COR-L47 (cell line): ENCODE measurements around the gene RNF224.
A peak's percentile ranks its signal among the peaks of the same experiment; 100 is the strongest.

Source experiments
- DNase-seq: peaks from one replicate; lab custom pipeline; 2025; lab: John Stamatoyannopoulos, UW

The RNF224 gene

DNA sequence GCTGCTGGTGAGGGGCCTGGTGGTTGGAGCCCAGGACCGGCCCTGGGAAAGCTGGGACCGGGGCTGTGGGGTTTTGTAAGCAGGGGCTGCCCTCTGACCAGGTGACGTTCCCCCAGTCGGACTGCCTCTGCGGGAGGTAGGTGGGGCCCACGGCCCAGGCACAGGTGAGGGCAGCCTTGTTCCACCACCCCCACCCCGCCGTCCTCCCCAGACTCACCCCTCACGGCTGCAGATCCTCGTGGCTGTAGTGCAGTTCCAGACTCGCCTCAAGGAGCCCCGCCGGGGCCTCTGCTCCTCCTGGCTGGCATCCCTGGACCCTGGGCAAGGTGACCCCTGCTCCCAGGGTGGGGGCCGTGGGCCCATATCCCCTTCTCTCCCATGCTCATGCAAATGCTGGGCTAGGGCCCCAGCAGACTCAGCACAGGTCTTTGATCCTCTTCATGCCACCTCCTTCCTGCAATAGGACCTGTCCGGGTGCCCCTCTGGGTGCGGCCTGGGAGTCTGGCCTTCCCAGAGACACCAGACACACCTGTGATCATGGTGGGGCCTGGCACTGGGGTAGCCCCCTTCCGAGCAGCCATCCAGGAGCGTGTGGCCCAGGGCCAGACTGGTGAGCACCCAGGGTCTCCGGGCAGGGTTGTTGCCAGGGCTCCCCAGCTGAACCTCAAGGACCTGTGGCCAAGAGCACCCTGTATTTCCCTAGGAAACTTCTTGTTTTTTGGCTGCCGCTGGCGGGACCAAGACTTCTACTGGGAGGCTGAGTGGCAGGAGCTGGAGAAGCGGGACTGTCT, 11.9 kb upstream of the RNF224 start:
- DNase-seq = no peak

DNA sequence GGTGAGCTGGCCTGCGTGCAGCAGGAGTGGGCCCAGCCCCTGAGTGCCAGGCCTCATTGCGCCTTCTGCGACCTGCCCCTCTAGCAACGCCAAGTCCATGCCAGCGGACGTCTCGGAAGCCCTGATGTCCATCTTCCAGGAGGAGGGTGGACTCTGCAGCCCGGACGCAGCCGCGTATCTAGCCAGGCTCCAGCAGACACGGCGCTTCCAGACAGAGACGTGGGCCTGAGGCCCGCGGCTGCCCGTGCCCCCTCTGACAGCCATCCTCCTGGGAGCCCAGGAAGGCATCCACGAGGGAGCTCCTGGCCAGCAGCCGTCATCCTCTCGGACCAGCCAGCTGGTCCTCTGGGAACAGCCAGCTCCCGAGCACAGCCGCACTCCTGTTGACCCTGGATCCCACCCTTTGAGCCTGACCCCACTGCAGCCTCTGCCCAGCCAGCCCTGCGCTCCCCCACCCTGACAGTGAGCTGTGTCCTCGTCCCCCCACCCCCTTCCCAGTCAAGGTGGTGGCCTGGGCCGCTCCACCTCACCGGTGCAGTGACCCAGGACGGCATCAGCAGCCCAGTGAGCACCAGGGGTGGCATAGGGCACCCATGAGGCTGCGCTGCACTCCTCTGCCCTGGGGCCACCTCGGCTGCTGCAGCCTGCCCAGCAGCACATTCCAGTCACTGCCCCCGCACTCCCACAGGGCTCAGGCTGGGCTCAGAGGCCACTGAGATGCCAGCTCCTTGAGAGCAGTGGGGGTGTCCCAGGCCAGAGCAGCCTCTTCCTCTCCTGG, 10.9 kb upstream of the RNF224 start:
- no peak for DNase-seq

DNA sequence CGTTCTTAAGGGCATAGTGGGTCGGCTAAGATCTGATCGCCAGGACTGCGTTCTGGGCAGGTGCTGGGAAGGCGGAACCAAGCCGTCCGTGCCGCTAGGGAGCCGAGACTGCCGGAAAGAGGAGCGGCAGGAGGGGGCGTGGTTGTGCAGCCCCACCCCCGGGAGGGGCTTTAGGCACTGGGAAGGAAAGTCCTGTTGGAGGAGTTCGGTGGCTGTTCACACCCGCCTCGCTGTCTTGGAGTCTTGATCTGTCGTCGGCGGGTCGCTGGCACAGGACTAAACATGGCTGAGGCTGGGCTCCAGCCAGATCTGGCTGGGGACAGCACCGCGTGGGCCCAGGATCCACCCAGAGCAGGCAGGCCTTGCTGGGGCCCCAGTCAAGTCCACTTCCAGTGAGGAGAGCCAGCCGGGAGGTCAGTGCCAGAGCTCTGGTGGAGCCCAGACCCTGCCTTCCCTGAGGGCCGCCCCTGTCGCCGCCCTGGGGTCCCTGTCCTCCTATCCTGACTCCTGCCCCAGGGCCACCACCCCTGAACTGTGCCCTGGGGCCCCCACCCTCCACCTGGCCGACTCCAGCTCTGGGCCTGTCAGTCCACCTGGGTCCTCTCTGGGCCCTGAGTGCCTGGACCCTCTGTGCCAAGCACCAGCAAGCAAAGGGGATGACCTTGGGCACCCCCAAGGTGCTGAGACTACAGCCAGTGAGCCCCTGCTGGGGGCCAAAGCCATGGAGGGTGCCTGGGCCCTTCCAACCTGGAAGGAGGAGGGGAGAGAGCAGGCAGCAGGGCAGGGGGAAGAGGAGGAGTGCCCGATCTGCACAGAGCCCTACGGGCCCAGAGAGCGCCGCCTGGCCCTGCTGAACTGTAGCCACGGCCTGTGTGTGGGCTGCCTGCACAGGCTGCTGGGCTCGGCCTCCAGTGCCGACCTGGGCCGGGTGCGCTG, 9.8 kb upstream of the RNF224 start:
- peak; percentile 77 for DNase-seq

DNA sequence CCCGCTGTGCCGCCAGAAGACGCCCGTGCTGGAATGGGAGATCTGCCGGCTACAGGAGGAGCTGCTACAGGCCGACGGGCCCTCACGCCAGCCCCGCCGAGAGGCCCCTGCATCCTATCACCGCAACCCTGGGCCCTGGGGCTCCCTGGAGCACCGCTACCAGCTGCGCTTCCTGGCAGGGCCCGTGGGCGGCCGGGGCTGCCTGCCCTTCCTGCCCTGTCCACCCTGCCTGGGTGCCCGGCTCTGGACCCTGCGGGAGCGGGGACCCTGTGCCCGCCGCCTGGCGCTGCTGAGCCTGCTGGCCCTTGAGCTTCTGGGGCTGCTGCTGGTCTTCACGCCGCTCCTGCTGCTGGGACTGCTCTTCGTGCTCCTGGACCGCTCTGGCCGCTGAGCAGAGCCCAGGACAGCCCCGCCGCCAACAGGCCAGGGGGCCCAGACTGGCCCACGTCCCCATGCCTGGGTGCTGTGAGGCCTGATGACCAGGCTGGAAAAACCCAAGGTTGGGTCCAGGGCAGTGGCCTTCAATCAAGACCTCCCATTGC, 9.0 kb upstream of the RNF224 start:
- no peak for DNase-seq

DNA sequence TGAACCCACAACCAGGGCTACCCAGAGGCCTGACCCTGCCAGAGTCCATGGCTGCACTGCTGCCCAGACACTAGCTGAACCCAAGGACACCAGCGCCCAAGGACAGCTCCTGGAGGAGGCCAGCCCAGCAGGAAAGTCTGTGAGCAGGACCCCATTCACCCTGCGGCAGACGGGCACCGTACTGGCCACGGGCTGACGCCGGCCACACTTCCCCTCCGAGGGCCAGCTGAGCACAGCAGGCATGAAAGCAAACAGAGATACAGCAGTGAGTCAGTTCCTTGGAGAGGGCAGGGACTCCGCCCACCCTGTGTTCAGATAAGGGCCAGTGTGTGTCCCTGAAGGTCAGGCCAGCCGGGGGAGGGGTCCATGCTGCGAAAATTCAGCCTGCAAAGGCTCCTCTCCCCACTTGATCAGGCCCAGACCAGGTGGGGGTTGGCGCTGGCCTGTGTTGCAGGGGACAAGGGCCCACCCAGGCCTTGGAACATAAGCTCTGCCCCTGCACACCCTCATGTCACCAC, 8.5 kb upstream of the RNF224 start:
- no peak for DNase-seq

DNA sequence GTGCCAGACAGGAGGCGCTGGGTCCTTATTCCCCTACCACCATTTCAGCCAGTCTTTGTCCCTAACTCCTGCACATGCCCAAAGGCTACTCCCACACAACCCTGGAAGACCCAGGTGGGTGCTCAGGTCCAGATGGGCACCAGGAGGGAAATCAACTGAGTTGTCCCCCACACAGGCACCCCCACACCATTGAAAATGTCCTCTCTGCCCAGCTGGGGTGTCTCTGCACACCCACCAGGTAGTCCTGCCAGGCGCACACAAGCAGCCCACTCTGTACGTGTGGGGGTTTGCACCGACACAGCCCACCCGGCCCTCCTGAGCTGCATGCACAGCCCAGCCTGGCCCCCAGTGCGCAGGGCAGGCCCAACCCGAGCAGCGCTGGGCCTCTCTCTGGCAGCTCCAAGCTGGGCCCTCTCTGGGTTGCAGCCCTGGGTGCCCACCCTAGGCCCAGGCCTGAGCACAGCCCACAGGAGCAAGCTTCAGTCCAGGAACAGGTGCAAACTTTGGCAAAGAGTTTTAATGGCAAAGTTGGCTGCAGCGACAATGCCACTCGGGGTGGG, 7.5 kb upstream of the RNF224 start:
- DNase-seq = no peak

DNA sequence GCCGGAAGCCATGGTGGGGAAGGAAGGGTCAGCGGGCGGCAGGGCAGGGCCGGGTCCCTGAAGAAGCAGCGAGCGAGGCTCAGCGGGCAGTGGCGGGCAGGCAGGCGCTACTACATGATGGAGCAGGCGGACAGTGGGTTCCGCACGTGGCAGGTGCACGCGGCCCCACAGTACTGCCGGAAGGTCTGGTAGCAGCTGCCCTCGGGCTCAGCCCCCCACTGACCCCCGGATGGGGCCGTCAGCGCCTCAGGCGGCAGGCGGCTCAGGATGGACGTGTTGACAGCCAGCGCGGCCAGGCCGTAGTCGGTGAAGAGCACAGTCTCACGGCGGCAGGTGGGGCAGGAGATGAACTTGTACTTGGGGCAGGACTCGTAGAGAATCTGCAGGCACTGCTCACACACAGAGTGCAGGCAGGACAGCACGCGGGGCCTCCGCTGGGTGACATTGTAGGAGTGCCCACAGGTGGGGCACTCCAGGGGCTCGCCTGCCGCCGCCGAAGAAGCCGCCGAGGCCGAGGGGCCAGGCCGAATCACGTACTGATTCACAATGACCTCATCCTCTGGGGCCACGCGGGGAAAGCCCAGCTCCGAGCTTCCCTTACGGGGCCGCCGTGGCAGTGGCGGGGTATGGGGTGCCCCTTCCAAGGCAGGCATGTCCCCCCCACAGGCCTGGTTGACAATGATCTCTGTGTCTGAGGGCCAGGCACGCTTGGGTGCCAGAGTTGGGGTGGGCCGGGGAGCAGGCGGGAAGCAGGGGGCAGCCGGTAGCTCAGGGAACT, 6.8 kb upstream of the RNF224 start:
- no peak for DNase-seq

DNA sequence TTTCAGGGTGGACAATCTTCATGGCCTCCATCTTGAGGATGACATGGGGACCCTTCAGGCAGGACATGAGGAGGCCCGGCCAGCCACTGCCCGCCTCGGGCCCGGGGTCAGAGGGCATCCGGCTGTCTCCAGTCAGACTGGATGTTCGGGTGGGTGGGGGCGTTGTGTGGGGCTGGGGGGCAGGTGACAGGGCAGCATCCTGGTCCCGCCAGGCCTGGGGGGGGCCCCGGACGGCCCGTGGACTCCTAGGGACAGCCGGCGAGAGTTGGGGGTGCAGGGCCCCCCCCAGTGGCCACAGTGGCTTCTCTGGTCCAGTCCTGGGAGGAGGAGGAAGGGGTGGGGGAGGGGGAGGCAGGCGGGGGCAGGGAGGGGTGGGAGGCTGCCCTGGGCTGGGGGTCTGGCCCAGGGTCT, 6.2 kb upstream of the RNF224 start:
- DNase-seq = no peak

DNA sequence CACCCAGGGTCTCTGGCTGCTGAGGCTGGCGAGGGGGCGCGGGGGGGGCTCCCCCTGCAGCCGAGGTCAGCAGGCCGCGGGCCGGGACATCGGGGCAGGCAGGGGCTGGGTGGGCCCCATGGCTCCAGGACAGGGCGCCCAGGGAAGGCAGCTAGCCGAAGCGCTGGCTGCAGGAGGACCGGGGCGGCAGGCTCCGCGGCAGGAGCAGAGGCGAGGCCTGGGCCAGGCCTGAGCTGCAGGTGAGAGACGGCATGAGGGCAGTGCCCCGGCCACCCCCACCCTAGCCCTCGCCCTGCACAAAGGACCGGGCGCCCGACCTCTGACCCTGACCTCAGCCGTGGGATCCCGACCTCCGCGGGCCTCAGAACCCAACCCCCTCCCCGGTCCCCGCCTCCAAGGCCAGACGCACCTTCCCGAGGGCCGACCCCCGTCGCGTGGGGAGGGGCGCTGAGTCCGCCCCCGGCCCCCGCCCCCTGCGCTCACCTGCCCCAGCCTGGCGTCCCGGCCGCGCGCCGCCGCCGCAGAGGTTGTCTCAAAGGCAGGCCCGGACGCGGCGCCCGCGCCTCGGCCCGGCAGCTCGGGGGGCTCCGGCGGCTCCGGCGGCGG, 5.7 kb upstream of the RNF224 start:
- DNase-seq = peak; percentile 38

DNA sequence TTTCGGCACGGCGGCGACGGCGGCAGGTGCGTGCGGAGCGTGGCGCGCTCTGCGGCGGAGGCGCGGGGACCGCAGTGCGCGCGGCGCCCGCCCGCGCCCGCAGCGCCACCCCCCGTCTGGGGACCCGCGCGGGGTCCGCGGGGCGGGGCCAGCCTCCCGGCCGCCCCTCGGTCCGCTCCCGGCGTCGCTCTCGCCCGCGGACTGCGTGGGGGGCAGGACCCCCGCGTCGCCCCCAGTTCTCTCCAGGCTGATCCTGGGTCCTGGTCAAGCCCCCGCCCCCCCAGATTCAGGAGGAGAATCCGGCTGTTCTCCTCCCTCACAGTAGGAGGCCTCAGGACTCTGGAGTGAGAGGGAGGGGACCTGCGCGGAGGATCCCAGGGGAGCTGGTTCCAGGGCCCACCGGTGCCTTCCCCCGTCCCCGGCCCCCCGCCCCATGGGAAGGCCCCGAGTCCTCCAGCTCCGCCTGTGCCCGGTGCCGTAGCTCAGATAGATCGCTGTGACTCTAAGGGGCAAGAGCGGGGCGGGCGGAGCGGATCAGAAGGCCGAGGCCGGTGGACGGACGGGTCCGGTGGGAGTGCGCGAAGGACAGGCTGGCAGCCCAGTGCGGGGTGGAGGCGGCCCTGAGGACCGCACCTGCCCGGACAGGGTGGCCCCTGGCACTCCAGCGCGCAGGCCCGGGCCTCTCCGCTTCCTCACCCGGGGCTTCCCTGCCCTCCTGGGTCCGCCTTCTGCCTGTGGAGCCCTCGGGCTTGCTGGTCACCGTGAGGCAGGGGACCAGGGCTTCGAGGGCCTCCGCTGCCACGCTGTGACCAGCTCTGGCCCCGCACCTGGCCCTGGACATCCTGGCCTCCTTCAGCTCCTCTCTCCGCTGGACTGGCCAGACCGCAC, 4.9 kb upstream of the RNF224 start, which contains the start of gene RNF208:
Gene RNF208, minus strand, starts transcription at position 51 of the 888 bp plus-strand sequence. CDS start 1,028 bp downstream, outside the sequence.
- no peak for DNase-seq

DNA sequence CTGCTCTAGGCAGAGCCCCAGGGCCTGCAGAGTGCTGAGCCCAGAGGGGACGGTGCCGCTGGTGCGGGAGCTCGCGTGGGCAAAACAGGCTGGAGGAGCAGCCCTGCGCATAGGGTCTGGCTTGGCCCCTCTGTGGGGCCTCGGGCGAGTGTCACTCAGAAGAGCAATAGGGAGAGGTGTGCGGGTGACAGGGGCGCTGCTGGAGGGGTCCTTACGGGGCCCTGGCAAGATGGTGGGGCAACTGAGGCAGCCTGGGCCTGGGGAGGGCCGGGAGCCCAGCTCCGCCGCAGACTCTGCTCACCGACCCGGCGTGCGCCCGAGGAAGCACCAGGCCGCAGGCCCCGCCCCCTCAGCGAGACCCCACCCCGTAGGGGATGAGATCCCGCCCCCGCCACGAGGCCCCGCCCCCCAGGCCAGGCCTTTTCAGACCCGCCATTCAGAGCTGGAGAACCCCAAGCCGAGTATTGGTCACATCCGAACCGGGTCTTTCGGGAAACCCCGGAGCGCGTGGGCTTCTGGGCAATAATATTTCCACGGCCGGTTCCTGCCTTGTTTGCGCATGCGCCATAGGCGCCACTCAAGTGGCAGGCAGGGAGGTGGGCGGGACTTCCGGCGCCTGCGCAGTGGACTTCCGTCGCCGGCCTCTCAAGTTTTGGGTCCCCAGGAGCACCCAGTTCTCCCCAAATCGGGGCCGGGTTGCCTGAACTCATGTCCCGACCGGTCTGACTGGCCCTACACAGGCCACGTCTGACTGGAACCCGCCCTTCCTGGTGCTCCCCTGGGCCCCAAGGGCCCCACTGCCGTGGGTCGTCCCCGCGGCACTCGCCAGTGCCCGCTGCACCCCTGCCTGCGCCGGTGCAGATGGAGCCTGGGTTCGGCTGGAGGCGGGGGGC, 4.0 kb upstream of the RNF224 start:
- DNase-seq = peak; percentile 98

DNA sequence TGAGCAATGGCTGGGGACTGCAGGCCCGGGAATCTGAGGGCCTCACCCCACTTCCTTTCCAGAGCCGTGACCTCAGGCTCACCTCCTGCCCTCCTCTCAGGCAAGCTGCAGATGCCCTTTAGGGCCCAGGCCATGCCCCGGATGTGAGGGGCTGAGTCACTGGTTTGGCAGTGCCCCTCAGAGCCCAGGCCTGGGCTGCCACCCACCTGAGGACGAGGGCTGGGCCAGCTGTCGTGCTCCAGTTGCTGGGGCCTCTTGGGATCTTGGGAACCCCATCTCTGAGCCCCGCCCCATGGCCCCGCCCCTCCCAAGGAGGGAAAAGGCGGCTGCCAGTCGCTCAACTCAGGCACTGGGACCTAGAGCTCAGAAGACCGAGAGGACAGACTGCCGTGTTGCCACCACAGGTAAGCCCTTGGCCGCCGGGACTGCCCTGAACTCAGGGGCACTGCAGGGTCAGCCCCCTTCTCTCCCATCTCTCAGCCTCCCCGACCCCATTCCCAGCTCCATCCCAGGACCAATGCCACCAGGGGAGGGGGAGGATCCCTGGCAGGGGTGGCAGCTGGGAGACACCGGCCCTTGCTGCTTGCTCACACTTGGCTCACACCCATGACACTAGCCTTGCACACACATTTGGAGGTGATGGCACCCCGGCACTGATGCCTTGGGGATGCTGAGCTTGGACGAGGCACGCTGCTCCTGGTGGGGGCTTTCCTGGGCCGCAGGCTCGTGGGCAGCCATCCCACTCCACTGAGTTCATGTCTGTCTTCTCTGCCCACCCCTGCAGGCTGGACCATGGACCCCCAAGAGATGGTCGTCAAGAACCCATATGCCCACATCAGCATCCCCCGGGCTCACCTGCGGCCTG, 2.2 kb upstream of the RNF224 start, which contains the start of gene CYSRT1:
Gene CYSRT1, plus strand, starts transcription at position 345 of the 865 bp plus-strand sequence. Its CDS starts 448 bp downstream, at position 793.
- no peak for DNase-seq

DNA sequence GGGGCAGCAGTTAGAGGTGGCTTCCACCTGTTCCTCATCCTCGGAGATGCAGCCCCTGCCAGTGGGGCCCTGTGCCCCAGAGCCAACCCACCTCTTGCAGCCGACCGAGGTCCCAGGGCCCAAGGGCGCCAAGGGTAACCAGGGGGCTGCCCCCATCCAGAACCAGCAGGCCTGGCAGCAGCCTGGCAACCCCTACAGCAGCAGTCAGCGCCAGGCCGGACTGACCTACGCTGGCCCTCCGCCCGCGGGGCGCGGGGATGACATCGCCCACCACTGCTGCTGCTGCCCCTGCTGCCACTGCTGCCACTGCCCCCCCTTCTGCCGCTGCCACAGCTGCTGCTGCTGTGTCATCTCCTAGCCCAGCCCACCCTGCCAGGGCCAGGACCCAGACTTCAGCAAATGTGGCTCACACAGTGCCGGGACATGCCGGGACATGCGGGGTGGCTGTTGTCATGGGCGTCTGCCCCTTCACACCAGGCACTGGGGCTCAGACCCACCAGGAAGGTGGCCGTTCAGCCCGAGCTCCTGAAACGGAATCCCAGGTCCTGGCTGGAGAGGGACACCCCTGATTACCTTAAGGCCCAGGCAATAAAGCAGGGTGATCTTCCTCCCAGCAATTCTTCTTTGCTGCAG, 1.5 kb upstream of the RNF224 start:
- no peak for DNase-seq

DNA sequence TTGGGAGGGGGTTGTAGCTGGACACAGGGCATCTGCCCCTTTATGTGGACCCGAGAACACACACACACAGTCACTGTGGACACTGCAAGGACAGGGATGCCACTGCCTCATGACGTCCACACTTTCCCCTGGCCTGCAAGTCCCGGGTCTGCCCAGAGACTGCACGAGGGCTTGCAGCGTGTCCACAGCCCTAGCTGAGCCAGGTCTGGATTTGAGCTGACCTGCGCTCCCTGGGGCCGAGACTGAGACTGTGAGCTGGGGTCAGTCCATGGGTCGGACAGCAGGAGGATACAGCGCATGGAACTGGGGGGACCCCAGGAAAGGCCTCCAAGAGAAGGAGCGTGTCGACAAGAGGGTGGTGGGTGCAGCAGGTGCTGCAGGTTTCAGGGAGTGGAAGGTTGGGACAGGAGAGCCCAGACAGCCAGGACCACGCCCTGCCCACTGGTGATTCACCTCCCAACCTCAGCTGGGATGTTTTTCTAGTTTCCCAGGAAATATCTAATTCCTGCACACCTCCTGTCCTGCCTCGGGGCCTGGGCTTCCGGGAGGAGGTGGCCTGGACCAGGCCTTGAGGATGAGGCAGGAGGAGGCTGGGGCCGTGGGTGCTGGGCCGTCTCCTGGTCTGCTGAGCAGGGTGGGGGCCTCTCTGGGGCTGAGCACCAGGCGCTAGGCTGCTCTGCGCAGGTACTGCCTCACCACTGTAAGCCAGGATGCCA, 806 bp upstream of the RNF224 start:
- DNase-seq = no peak

DNA sequence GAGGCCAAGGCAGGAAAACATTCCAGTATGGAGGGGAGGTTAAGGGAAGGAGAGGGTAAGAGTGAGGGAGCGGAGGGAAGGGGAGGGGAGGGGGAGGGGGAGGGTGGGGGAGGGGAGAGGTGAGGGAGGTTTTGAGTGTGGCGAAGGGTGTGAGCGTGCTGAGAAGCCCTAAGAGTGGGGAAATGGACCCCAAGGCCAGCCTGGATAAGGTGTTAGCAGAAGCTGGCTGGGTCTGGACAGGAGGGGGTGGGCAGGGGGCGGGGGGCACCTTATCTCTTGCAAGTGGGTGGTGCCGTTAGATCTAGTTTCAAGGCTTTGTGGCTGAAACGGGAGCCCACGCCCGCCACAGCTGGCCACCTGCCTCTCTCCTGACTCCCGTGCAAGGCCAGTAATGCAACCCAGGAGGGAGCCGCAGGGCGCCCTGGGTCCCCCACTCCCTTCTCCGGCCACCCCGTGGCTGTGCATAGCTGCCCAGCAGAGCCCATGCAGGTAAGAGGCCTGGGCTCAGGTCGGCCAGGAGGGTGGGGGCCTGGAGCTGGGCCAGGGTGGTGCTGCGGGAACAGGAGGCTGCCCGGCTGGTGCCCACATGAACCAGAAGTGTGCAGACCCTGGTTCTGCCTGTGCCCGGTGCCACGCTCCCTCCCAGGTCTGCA, 677 bp downstream of the RNF224 start:
- DNase-seq = no peak
